PC-9 (cell line): ENCODE results near the gene CYB5RL.

ENCODE experiments used
- EZH2 ChIP-seq: fragments of 200-600 bp; sonication (generic); IDR thresholded peaks from 2 replicates; pipeline ENCODE4 v1.8.0; 2017; ENCODE audit warnings: antibody characterized with exemption, low read depth
- TF ChIP-seq, protein P1 (sequence below): fragments of 200-600 bp; sonication (generic); conservative IDR thresholded peaks from 2 replicates; pipeline ENCODE4 v1.6.1; 2017; ENCODE audit warnings: mixed run types, antibody characterized with exemption, mild to moderate bottlenecking, moderate library complexity

DNA sequence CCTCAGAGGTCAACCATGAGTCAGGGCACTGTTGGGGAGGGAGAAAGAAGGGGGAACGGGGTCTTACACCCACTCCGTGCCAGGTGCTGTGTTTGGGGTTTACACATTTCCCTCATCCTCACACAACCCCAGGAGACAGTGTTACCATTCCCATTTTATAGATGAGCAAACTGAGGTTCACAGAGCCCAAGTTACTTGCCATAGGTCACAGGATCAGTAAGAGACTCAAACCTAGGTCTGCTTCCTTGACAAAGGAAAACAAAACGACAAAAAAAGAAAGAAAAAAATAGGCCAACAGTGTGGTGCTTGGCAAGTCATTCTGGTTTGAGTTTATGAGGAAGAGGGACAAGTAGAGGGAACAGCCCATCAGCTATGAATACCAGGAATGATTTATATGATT, 30.8 kb downstream of the CYB5RL start:
- TF ChIP-seq, protein P1, sequence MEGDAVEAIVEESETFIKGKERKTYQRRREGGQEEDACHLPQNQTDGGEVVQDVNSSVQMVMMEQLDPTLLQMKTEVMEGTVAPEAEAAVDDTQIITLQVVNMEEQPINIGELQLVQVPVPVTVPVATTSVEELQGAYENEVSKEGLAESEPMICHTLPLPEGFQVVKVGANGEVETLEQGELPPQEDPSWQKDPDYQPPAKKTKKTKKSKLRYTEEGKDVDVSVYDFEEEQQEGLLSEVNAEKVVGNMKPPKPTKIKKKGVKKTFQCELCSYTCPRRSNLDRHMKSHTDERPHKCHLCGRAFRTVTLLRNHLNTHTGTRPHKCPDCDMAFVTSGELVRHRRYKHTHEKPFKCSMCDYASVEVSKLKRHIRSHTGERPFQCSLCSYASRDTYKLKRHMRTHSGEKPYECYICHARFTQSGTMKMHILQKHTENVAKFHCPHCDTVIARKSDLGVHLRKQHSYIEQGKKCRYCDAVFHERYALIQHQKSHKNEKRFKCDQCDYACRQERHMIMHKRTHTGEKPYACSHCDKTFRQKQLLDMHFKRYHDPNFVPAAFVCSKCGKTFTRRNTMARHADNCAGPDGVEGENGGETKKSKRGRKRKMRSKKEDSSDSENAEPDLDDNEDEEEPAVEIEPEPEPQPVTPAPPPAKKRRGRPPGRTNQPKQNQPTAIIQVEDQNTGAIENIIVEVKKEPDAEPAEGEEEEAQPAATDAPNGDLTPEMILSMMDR = no peak
- no peak for TF ChIP-seq EZH2
